HG03108 (cell line): ENCODE measurements around the gene KCNJ16.
A peak's percentile ranks its signal among the peaks of the same experiment; 100 is the strongest.

Source experiments
- ATAC-seq: cut with Tn5 transposase; IDR thresholded peaks from one replicate; pipeline ENCODE4 v1.9.1; 2021; ENCODE audit warnings: moderate library complexity; ENCODE audit not compliant: unreplicated experiment

Gene KCNJ16

DNA sequence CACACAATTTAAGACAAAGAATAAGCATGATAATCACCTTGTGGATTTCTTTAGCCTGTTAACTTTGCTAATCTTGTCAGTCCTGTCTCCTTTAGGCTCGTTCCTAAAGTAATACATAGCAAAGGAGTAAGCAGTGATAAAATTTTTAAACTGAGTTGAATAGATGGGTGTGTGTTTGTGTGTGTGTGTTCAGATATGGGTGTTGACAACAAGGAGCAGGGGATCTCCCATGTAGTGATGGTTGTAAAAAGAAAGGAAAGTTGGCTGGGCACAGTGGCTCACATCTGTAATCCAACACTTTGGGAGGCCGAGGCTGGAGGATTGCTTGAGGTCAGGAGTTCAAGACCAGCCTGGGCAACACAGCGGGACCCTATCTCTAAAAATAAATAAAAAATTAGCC, 49.7 kb downstream of the KCNJ16 start:
- ATAC-seq: no peak

DNA sequence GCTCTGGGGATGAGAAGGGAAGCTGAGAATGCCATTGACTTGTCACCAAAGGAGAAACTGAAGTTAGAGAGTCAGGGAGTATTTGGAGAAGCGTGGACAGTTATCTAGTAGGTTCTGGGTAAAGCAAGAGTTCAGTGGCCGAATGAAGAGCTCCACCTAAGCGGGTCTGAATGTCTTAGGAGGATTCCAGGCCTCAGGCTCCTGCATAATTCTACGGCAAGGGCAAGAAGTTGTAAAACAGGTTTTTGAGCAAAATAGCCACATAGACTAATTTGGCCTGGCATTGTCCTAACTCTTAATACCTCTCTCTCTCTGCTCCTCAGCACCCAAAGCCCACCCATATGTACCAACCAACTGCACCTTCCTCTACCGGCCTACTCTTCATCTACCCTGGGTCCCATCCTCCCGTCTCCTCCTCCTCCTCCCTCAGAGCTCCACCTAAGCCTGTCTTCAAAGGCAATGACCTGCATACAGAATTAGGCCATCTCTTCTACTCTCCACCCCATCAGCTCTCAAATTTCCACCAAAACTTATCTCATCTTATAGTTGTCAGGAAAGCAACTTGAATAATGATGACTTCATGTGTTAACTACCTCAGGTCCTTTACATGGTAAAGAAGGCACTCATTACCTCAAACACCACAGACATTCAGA, 52.3 kb downstream of the KCNJ16 start:
- no peak for ATAC-seq

DNA sequence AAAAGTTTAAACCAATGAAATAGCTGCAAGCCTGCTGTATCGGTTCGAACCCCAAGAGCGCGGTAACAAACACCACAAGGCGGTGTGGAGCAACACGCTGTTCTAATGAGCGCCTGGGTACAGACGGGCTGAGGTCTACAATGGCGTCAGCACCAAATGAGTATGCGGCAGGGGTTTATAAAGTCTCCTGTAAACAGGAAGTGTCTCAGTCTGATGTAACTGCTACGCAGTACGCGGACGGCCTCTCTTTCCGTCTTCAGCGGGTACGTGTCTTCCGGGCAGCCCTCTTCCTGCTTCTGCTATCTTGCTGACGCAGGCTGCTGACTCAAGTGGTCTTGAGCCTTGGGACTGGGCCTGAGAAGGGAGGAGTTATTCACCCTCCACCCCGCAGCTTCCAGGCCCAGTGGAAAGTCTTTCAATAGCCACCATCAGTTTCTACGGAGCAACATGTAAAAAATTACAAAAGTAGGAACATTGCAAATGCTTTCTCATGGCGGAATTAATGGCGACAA, 53.8 kb downstream of the KCNJ16 start:
- ATAC-seq: no peak

DNA sequence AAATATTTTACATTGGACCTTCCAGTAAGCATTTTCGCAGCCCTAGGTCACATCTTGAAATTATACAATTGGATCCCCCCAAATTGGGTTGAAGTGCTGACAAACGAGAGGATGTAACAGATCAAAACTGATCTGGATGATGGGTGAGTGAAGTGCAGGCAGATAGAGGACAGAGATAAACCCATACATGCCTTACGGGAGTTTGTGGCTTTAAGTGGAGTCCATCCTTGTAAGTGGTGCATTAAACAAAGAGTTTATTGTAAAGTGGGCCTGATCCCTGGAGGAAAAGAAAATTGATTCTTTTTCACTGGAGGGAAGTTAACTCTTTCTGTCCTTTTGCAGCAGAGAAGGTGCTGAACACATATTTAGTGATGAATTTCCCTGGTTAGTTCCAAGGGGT, 55.3 kb downstream of the KCNJ16 start:
- ATAC-seq: no peak

DNA sequence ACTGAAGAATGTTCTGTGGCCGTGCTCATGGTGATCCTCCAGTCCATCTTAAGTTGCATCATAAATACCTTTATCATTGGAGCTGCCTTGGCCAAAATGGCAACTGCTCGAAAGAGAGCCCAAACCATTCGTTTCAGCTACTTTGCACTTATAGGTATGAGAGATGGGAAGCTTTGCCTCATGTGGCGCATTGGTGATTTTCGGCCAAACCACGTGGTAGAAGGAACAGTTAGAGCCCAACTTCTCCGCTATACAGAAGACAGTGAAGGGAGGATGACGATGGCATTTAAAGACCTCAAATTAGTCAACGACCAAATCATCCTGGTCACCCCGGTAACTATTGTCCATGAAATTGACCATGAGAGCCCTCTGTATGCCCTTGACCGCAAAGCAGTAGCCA, 57.5 kb downstream of the KCNJ16 start:
- ATAC-seq: no peak

DNA sequence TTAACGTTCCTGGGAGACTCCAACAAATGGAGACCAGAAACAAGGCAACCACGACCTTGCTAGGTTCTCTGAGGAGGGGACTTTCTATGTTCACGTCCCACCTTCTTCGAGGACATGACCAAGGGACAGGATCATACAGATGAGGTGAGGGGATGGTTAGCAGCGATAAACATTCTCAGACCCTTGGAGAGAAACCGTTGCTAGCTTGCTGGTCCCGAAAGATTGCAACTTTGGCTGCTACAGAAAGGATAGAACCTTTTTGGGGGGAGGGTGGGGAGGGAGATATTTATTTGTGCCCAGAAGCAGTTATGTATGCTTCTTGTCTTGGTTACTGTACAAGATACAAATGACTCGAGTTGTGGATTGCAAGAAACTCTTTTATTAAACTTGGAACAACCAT, 59.0 kb downstream of the KCNJ16 start:
- no peak for ATAC-seq

DNA sequence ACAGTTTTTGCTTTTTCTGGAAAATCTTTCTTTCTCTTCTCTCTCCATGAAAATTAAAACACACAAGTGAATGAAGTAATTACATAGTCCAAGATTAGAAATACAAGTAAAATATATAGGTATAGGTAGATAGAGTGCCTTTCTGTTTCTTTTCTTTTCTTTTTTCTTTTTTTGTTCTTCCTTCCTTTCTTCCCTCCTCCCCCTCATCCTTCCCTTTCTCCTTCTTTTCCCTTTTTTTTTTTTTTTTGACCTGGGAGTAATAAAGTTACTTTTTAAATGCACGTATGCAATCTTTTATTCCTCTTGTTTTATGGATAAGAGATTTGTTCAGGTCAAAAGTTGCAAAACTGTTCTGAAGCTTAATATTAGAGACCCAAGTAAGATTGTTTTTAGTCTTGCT, 59.8 kb downstream of the KCNJ16 start:
- ATAC-seq: no peak

DNA sequence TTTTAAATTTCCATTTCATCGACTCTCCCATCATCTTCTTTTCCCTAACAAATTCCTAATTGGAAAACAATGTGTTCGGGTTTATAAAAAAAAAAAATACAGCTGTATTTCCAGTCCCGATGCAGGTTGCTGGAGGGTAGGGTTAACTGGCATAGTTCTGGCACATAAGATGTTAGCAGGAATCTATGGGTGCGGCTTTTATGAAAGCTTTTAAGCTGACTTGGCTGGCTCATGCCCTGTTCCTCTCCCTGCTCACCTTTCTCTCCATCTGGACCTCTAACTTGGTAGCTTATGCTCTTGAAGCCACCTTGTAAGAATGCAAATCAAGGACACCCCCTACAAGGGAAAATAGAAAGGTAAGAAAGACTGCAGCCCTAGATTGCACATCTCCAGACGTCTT, 61.1 kb downstream of the KCNJ16 start:
- ATAC-seq: no peak

DNA sequence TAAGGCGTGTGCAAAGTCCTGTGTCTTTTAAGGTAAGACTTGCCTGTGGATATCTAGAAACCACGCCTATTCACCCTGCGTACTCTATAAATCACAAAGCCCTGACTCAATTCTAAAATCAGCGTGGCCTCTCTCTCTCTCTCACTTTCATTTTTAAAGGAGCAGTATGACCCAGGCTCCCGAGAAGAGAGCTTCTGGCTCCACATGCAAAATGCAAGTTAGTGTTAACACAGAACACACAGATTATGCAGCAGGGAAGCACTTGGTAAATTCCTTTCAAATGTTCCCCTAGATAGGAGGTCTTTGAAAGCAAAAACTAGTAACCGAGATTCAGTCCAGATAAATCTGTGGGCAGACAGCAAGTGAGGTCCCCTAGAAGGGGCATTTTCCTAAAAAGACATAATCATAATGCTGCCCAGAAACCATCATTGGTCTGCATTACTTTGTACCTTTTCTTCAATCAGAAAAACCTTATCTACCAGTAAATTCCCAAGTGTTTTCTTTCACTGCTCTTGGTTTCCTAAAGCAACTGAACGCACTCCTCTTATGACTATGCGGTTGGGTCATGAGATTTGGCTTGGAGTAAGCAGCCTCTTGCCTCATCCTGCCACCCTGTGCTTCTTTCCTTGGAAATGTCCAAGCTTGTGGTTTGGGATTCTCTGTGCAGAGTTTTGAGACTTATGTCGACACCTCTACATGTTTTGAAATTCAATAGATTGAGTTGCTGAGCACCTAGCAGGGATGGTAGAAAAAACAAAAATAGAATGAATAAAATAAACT, 62.6 kb downstream of the KCNJ16 start:
- peak; percentile 100 for ATAC-seq

DNA sequence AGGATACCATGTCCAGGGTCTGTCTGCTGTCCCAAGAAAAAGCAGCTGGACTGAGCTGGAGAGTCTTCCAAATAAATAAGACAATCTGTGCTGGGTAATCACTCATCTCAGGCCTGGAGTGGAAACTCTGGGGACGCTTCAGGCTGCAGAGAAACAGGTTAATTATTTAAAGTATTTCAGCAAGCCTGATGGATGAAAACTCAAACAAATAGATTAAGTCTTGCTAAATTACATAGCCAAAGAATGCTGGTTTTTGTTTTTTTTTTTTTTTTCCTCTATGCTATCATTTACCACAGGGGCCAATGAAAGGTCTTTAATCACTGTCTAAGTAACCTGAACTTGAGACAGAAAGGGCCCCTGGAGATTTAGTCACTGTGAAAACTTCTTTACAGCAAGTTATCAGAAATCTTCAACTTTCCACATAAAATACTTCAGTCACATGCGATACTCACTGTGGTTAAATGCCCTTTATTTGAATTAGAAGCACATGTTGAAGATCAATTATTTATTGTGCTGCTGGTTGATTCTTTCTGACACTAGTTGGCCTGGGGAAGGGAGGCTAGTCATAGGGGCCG, 63.4 kb downstream of the KCNJ16 start:
- no peak for ATAC-seq

DNA sequence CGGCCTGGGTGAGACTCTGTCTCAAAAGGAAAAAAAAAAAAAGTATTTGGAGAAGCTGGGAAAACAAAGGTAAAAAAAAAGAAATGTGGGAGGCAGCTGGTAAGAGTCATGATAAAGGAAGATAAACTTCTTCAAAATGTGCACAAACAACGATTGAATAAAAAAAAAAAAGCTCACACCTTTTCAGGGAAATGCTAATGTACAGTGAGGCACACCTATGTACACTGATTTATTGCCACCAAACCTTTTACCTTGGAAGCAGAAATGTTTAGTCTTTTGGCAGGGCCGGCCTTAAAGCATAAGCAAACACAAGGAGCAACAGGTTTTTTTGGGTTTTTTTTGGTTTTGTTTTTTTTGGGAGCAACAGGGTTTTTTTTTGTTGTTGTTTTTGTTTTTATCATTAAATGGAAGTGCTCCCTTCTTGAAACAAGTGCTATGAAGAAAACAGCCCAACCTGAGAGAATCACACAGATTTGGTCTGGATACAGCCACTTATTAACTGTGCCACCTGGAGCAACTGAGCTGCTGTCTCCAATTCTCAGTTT, 64.5 kb downstream of the KCNJ16 start:
- no peak for ATAC-seq

DNA sequence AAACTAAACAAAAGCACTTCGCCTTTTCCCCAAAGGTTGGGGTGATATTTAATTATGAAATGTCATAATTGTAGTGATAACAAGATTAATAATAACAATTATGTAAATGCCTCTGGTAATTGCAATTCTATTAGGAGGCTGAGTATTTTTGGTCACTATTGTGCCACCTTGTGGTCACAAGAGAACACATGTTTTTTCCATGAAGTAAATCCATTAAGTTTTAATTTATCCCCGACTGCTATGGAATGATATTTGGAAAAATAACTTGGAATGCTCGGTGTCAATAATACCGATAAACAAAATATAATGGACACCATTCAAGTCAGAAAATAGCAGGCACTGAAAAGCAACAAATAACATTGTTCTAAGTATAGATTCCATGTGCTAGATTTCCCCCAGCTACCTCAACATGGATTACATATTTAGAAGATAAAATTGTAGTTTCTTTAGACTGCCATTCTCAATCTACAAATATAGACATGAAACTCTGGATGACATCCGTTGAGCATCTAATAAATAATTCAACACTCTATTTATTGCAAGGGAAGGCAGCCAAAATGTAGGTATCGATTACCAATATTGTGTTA, 69.3 kb downstream of the KCNJ16 start:
- no peak for ATAC-seq

DNA sequence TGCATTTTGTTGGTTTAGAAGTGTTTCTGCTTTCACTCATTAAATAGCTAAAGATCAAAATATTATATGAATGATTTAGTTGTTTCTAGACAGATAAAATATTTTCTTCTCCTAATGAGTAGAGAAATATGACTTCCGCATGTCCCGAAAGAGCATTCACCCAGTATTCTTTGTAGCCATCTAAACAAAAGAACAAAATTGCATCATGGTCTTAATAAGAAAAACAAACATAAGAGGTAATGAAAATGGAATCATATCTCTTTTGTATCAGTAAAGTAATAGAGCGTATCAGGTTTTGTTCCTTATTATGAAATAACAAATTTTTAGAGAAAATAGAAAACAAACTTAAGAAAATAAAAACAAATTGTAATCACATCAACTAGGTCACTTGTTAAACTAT, 78.2 kb downstream of the KCNJ16 start:
- ATAC-seq: no peak

DNA sequence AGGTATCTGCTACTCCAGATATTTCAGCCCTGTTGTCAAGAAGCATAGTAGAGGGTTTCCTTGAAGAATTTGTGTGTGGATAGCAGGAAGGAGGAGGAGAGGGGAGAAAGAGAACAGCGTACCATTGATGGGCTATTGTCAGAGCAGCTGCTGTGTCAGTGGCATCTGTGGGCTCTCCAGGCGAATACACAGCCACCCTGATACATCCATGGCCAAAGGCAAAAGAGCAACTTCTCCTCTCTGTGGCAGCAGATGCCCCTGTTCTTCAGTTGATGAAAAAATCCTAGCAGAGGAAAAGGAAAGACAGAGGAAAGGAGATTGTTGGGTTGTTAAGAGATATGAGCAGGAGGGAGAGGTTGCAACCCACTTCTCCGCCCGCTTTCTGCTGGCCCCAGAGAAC, 82.1 kb downstream of the KCNJ16 start:
- ATAC-seq: no peak

DNA sequence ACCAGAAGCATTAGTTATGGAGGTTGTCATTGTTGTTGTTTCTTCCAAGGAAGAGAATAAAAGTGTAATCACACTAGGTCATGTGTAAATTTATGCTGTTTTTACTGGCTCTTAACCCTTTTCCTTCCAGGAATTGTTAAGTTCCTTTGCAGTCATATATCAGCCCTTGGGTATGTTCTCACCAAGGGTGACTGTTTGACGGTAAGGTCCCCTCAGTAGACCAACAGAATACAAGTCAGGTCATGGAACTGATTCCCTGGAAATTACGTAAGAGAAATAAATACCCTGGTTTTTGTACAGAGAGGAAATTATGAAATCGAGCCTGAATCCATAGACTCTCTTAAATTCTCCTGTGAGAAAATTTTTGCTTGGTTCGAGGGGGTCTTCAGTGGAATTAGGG, 83.2 kb downstream of the KCNJ16 start:
- ATAC-seq: no peak

DNA sequence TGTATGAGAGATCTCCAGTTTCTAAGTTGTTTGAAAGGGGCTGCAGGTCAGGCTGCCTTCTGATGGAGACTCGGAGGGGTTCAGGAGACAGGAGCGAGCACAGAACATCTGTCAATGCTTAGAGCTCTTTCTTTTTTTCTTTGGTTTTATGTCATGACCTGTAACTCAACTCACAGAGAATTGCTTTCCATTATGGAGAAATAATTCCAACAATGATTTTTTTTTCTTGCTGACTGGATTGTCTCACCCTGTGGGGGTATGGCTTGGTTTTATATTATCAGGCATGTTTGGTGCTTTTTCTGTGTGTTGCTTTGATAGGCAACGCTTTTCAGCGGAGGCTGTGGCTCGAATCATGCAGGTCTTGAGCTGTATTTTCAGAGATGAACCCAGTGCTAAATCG, 83.6 kb downstream of the KCNJ16 start:
- no peak for ATAC-seq

DNA sequence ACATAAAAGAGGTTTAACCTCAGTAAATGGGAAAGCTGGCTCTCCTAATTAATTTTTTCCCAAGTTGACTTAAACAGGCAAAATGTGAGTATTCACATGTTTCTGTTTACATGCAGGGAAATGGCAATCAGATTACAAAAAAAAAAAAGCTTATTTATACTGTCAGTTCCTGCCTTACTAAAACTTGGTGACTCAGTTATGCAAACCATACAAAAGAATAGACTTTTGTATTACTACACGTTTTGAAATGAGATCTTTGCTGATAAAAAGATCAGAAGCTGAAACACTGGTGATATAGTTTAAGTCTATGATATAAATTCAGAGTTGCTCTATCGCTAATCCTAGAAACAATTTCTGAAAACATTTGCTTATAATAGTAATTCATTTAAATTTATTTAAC, 85.0 kb downstream of the KCNJ16 start:
- ATAC-seq: no peak

DNA sequence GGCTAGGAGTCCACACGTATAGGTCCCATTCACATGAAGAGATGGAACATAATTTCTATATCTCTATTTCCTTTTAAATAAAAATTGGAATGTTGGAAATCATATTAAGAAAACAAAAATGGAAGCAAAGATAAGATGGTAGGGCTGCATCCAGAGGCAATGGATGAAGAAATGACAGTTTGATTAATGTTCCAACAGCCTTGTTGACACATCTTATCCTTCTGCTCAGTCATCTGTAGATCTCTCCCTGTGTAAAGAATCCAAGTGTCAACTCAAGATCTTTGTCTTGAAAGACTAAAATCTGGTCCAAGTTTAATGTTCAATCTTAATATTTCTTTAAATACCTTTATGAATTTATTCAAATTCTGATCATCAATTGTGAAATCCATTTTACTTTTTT, 86.5 kb downstream of the KCNJ16 start:
- ATAC-seq: no peak

DNA sequence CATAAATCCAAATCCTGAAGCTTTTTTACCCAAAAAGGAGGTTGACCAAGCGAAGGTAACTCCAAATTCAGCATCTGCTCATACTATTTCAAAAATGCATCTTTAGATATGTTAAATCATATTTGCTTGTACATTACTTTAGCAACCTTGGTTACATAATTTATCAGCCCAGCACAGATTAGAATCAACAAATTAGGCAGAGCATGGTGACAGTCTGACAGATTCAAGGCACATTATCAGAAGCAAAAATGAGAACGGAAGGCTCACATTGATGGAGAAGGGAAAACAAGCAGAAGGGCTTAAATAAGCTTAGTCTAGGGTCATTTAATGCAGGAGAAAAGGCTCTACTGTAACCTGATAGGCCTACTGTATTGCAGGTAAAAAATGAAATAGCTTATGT, 90.4 kb downstream of the KCNJ16 start:
- ATAC-seq: no peak

DNA sequence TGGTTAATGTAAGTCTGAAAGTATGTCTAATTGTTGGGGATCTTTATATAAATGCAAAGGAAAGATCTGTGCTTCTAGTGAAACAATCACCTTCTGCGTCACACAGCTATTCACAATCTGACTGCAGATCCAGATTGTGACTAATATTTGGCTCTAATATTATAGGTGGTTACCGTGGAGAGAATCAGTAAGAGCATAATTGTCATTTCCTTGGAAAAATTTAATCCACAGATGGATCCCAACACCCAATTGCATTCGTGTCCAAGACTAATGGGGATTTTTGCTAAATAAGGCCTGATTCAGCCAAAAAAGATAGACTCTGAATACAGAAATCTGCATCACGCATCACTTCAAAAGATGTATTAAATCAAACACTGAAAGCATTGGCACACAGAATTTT, 91.6 kb downstream of the KCNJ16 start:
- no peak for ATAC-seq
